HG02623 (cell line): ENCODE data around the gene SLC8A1.

Experiments used
- ATAC-seq: cut with Tn5 transposase; IDR thresholded peaks from one replicate; pipeline ENCODE4 v1.9.1; 2021; ENCODE audit warnings: moderate library complexity; ENCODE audit not compliant: unreplicated experiment

Gene SLC8A1

DNA sequence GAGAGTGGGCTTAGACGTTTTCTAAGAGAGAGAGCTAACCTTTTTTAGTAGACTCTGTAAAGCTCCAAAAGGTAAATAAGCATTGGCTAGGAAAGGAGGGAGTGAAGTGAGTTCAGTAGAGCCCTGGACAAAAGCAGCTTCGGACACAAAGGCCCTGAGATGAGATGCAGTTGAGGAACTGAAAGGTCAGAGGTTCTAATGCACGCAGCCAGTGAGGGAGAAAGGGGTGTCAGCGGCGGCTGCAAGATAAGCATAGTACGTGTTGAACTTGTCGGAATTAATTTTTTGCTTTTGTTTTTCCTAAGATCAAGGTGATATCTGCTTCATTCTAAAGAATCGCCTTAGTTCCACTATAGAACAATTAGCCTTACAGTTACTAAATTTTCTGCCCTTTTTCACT, 11.2 kb upstream of the SLC8A1 start:
- no peak for ATAC-seq

DNA sequence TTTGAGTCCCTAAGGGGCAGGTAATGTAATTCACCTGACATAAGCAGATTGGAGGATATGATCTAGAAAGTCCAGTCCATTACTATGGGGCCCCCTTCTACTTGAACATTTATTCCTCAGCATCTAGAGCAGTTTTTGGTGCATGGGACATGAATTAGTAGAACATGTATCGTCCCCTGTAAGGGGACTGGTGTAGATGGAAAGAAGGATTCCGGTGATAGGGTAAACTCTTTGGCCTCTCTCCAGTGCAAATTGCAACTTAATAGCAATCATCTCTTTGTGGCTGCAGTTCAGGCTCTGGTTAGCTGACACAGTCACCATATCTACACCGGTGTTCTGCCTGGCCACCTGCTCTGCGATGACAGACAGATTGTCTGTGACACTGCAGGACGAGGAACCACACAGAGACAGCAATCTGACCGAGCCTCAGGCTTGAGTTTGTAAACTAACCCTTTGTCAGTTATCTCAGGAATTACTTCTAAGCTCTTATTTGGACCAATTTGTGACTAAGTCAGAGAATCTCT, 6.4 kb upstream of the SLC8A1 start:
- no peak for ATAC-seq

DNA sequence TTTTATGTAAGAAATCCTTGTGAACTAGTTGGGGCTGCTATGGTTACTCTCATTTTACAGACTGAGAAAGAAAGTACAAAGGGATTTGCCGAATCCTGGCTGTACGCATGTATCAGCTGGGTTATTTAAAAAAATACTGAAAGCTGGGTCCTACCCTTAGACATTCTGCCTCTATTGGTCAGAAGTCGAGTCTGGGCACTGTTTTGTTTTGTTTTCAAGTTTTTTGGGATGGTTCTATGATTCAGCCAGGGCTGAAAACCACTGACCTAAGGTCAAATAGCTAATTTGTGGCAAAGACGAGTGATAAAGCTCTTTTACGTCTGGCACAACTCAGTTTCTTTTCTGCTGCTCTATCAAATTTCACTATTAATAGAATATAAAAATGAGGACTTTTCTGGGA, 5.9 kb upstream of the SLC8A1 start:
- ATAC-seq = no peak

DNA sequence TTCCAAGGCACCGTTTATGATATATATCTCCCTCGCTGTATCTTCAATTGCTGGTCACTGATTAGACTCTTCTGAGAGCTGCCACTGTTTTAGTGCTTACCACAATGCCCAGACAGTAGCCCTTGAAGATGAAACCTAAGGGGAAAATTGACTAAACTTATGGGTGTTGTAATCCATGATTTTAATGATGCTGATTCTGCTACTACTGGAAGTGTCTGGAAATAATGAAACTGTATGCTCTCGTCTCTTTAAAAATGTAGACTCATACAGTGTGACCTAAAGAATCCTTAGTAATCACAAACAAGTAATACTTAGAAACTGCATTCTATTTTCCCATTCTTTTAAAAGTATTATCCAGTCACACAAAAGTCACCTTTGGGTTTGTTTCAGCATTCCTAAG, 5.5 kb upstream of the SLC8A1 start:
- ATAC-seq = no peak

DNA sequence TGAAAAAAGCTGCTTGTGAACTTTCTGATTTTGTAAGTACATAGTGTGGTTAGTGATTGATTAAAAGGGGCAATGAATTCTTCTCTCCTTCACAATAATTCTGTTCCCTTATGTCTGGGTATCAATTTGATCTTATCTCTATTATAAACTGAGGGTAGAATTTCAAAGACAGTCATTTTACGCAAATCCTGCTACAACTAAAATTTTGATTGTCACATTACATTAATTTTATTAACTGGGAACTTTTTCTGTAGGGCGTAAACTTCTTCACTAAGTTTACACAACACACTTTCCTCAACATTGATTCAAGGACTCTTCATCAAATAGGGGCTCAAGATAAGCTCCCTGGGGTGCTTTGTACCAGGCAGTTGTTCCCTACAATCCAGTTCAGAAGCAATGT, 5.0 kb upstream of the SLC8A1 start:
- ATAC-seq = no peak

DNA sequence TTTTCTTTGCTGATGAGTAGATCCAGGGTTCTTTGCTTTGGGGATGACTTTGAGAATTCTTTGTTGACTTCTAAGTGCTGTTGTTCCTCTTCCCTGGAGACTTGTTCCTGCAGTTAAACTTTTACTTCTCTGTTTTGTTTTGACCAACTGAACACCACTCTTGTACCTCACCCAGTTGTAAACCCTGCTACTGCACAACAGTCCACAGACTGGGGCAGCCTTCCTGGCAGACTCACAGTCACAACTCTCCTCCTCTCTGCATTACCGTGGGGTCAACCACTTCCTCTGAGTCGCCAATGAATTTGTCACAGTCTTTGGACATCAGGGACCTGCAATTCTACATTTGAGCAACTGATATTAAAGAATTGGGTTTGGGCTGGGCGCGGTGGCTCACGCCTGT, 3.8 kb upstream of the SLC8A1 start:
- ATAC-seq = no peak

DNA sequence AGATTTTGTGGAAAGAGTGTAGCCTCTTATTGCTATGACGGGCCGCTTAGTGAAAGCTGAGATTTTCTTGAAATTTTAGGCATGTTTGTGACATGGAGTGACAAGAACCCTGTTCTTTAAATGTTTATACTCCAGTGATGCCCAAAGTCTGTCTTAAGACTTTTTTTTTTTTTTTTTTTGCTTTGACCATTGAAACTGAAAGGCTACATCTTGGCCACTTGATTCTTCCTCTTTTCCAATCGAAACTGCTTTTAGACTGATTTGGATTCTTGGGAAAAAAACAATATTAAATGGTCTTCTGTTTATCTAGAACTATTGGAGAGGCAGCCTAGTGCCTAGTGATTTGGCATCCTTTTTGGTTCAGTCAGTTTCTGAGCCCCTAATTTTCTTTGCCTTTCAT, 2.4 kb upstream of the SLC8A1 start:
- ATAC-seq = no peak

DNA sequence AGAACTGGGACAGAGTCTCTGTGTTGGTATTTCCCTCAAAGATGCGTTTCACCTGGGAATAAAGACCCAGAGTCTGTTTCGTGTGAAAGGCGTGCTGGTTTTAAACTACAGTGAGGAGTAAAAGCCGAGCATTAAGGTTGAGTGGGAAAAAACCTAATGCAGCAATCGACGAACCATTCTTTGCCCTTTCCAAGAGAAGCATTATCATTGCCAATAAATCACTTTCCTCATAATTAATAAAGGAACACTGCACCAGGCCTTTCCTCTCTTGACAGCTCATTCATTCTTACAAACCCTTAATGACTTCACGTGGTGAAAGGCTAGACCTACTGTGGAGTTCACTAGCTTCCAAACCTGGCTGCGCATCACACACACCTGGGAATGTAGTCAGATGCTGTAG, 896 bp upstream of the SLC8A1 start:
- ATAC-seq = no peak

DNA sequence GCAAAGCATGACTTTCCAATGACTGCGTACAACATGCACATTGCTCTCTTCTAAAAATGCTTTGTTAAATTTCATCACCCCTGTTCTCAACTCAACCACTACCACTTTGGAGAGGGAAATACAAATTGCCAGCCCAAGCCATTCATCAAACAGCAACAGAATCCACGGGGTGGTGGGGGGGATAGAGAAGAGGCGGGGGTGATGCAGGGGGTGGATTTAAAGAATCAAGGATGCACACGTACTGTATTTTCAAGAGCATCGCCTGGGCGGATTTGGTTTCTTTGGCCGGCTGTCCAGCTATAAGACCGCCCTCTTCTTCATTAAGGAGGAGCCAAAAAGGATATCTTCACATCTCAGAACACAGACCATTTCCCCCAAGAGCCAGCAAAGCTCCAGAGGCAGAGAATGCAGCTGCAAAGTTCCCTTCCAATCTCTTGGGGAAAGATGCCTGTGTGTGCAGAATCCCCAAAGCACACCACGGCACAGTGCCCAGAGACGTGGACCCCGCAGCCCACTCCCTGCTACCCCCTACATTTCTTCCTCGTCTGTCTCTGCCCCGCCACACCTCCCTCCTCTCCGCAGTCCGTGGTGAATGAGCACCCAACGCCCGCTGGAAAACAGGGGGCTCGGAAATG, 977 bp downstream of the SLC8A1 start:
- ATAC-seq = no peak

DNA sequence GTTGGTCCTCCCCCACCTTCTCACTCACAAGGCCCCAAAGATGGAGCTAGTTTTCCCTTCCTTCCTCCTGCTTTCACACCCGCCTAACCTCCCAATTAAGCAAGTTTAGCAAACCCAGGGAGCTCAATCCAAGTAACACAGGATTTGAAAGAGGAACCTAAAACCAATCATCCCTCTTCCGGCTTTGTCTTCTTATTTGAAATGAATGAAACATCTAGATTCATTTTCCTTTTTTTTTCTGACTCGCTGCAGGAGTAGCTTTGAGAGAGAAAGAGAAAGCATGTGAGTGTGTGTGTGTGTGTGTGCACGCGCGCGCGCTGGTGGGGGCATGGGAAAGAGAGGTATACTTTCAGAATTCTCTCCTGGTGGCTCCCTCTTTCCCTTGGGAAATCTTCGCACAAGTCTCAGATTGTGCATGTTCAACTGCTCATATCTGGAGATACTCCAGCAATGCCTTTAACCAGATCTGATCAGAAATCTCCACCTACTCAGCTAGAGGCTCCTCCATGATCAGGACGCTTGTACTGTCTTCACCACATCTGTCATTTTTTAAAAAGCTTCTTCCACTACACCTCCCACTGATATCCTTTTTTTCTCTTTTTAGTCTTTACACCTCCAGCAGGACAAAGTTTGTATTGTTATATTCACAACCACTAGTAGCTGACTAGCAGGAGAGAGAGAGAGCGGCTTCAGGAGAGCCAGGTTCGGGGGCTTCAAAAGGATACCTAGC, 1.7 kb downstream of the SLC8A1 start:
- ATAC-seq = no peak

DNA sequence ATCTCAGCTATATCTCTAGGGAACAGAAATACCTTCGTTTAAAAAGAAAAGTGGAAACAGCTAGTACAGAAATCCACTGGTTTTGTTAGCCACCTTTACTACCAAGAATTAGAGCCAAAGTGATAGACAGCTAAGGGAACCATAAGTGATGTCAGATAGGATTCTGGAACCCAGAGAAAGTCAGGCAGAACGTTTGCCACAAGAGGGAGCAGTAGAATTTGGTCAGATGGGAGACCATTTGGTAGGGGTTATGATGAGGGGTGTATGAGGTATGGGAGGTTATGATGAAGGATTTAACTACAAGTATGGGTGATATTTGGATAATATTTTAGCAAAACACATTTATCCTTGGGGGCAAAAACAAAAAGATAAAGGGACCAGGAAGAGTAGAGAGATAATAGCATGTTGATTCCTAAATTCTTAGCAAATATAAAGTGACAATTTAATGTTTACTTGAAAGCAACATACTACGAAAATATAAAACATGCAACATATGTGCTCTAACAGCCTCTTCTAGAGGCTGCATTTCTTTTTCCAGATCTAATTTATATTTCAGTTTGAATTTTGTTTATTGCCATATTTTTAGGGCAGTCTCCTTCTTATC, 3.3 kb downstream of the SLC8A1 start:
- ATAC-seq = no peak

DNA sequence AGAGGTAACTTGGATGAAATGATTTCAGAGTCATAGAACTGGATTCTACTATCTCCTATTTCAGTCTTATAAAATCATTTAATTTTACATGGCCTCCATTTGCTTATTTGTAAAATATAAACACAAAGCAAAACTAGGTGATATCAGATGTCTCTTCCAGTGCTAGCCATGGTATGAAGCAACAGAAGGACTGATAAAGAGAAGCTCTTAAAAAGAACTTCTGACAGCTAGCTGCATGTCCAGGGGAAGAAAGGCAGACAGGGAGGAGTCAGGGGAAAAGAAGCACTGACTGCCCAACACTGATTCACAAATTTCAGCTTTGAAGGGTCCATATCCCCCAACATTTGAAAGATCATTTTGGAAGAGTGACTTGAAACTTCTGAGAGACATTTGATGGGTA, 6.4 kb downstream of the SLC8A1 start:
- ATAC-seq = no peak

DNA sequence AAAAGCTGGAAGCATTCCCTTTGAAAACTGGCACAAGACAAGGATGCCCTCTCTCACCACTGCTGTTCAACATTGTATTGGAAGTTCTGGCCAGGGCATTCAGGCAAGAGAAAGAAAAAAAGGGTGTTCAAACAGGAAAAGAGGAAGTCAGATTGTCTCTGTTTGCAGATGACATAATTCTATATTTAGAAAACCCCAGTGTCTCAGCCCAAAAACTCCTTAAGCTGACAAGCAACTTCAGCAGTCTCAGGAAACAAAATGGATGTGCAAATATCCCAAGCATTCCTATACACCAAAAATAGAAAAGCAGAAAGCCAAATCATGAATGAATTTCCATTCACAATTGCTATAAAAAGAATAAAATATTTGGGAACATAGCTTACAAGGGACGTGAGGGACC, 11.1 kb downstream of the SLC8A1 start:
- no peak for ATAC-seq

DNA sequence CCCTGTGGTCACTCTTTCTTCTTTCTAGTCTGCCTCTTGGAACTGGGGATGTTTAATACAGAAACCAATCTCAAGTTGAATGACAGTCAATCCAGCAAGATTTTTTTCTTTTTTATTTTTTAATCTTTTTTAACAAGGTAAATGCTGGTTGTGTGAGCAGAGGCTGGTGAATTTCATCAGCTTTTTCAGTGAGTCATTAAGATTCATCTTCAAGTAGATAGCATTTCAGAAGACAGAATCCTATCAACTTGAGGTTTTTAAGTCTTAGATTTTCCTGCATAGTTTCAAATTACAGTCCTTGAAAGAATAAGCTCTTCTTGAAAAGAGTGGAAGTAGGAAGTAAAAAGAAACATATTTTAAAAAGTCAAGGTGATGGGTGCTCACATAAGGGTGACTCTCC, 12.4 kb downstream of the SLC8A1 start:
- ATAC-seq = no peak

DNA sequence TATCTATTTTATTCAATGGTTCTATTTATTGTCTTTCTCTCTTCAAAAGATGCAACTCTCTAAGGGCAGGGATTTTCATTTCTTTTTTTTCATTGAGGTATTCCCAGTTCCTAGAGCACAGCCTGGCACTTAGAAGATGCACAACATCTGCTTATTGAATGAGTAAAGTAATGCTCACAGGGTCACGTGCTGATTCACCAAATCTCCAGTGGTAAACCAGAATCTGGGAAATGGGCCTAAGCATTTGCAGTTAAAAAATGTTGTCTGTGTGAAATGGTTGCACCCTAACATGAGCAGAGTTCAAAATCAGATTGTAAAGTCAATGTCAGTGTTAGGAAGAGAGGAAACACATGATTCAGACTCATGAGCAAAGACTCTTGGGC, 15.8 kb downstream of the SLC8A1 start:
- no peak for ATAC-seq

DNA sequence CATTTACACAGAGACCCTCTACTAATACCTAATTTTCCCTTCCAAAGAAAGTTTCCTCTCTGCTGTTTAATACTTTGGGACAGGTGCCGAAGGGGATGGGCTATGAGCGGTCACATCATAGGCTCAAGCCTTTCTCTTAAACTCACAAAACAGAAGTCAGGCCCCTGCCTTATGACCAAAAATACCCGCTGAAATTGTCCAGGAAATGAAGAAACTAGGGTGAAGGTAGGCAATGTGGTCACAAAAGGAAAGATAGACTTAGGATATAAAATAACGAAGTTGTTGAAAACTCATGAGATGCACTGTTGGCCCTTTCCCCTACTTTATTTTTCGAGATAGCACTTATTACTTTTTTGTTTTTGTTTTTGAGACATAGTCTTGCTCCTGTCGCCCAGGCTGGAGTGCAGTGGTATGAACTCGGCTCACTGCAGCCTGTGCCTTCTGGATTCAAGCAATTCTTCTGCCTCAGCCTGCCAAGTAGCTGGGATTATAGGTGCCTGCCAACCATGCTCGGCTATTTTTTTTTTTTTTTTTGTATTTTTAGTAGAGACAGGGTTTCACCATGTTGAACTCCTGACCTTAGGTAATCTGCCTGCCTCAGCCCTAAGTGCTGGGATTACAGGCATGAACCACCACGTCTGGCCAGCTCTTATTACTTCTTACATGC, 16.3 kb downstream of the SLC8A1 start:
- no peak for ATAC-seq

DNA sequence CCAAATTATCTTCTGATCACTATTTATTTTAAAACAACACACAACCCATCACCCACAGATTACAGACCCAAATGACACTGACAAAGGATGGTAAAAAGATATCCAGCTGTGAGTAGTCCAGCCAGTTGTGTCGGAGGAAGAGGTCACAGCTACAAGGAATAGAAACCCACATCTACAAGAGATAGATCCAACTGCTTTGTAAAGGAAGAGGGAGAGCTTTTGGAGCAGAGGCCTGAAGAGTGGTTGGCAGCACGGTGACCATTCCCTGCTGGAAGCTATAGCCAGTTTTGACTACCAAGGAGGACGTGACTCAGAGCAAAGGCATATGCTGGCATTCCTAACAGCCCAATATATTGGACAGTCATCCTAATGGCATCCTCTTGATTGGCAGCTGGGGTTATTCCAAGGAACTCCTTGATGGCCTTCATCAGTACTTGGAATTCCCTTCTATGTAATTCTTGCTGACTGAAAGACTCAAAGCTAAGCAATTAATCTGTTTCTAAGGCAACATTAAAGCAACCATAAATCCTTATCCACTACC, 17.1 kb downstream of the SLC8A1 start:
- no peak for ATAC-seq

DNA sequence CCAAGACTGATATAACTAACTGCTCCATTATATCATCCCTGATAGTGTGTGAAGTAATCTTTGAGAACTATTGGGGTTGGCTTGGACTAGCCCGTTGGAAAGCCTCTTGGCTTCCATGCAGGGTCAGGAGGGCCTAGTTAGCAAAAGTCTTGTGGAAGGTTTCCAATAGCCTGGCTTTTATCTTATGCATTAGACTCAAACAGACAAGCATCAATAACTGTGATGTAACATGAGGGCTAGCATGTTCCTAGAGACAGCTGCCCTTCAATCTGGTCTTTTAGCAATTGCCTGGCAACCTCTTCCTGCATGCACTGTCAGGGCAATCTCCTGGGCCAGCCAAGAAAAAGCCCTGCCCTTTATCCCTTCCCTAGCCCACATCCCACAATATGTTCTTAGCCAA, 18.2 kb downstream of the SLC8A1 start:
- ATAC-seq = no peak

DNA sequence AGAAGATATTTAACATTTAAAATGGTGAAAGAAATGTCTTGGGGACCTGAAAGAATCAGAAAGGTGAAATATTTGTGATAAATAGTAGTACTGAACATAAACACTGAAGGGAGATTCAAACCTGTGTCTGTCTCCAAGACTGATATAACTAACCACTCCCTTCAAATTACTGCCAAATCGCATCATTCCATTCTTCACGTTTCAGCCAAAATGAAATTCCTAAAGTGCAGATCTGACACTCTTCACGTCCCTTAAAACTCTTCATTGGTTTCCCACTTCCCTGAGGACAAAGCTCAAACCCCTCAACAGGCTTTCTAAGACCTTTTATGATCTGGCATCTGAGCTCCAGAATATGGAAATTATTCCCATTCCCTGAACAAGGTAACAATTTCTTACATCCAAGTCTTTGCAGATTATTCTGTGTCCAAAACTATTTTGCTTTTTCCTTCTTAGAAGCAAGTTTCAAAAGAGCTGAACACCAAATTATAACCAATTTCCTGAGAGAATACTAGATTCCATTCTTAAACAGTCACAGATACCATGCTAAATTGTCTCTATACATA, 18.9 kb downstream of the SLC8A1 start:
- ATAC-seq = no peak

DNA sequence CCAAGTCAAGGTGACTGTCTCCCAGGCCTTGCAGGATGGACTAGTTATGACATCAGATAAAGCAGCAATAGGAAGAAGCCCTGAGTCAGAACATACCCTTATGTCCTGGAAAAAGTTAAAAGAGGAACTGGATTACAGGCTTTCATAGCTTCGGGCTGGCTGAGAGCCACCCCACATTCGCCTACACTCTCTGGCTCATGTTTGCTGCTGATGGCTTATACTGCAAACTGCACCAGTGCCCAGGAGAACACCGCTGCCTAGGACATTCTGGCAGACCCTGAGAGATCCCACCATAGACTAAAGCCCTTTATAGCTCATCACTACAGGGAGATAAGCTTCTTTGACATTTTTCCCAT, 20.3 kb downstream of the SLC8A1 start:
- no peak for ATAC-seq
